Pancreas (tissue), 10 donors: ENCODE measurements around the gene ZBTB11. TPM values are rescaled to one million over a fixed set of nuclear protein-coding genes. Genes with fewer than 3 reads are reported as not detected.
A peak's percentile ranks its signal among the peaks of the same experiment; 100 is the strongest.

Experiments
- ATAC-seq, 4 donors: fragments of 200-7000 bp; cut with Tn5 transposase; one replicate each; pipeline versions ENCODE4 v1.8.0 to v1.9.1; 2020; ENCODE audit warnings: mild to moderate bottlenecking in 4 of 4, moderate library complexity in 4 of 4
- DNase-seq, 6 donors: peaks; one replicate each; pipeline ENCODE4 v3.0.0-alpha.2; 2020
- FAIRE-seq: peaks from 2 replicates; lab custom pipeline; 2012; peaks lifted over from hg19 to GRCh38; lab: Jason Lieb, UNC
- H3K27ac ChIP-seq, 4 donors: fragments of 200-600 bp; sonication (generic); 1 replicate in 3 of 4; 2 replicates in 1 of 4; pipeline versions ENCODE4 v1.5.0 to v1.8.0; 2020
- H3K27me3 ChIP-seq, 4 donors: fragments of 200-600 bp; one replicate each; pipeline ENCODE4 v1.8.0; 2021
- H3K36me3 ChIP-seq, 3 donors: fragments of 200-600 bp; sonication (generic) in 1 of 3; one replicate each; pipeline versions ENCODE4 v1.5.0 to v1.8.0; 2020 to 2021
- H3K4me1 ChIP-seq, 3 donors: fragments of 200-600 bp; one replicate each; pipeline ENCODE4 v1.8.0; 2021
- H3K4me3 ChIP-seq, 4 donors: fragments of 200-600 bp; sonication (generic) in 2 of 4; one replicate each; pipeline versions ENCODE4 v1.5.0 to v1.8.0; 2020 to 2021
- H3K9me3 ChIP-seq, 4 donors: fragments of 200-600 bp; one replicate each; pipeline ENCODE4 v1.8.0; 2021
- CTCF ChIP-seq, 4 donors: fragments of 200-600 bp; sonication (generic) in 3 of 4; IDR thresholded peaks; one replicate each; pipeline versions ENCODE4 v1.5.0 to v1.8.0; 2021; ENCODE audit warnings: antibody characterized with exemption in 4 of 4
- WGBS, 2 donors: extraction: QIAGEN DNeasy Blood & Tissue Kit; methylation state at CpG; one replicate each; pipeline ENCODE4 v1.1.7; 2013; 5-methylcytosine and 5-hydroxymethylcytosine counted together
- intact Hi-C, 3 donors: fragments of 100-400 bp; cut with DNase I; formaldehyde crosslinking; loops; one replicate each; pipeline versions ENCODE4 v1.11.1 to v1.14.2; 2022
- polyA plus RNA-seq, 2 donors: library from polyadenylated mRNA; stranded (reverse); fragments of 200-250 nt; gene quantifications; one replicate each; pipeline ENCODE4 v1.2.3, GENCODE V29; 2013
- total RNA-seq, 6 donors: library from RNA; stranded (reverse); fragmentation: NEBNext Ultra II Directional in 4 of 6; extraction: Animal tissue kit (Norgen Biotek cat#: 25700) in 4 of 6; gene quantifications; one replicate each; pipeline versions ENCODE4 v1.2.1 to v1.2.4, GENCODE V29; 2021 to 2023
- donor health status: healthy with polysubstance abuse.
- donor health status: DM: no; HTN: no; CAD: no; lungs with moderate emphysema.
- donor health status: DM: no; HTN: no; CAD: no.
- donor health status: control.
- donor health status: control.
- donor health status: Bipolar disorder and iron deficiency.
- donor health status: DM: yes; HTN: yes; CAD: no.
- donor health status: DM: no; HTN: no; CAD: no.
- donor health status: DM: no; HTN: no; CAD: no.
- donor health status: DM: yes; HTN: yes; CAD: no.

Gene ZBTB11
- total and polyA plus RNA-seq, 8 donors, result 4.5 to 11.0 (median 7.3) TPM

DNA sequence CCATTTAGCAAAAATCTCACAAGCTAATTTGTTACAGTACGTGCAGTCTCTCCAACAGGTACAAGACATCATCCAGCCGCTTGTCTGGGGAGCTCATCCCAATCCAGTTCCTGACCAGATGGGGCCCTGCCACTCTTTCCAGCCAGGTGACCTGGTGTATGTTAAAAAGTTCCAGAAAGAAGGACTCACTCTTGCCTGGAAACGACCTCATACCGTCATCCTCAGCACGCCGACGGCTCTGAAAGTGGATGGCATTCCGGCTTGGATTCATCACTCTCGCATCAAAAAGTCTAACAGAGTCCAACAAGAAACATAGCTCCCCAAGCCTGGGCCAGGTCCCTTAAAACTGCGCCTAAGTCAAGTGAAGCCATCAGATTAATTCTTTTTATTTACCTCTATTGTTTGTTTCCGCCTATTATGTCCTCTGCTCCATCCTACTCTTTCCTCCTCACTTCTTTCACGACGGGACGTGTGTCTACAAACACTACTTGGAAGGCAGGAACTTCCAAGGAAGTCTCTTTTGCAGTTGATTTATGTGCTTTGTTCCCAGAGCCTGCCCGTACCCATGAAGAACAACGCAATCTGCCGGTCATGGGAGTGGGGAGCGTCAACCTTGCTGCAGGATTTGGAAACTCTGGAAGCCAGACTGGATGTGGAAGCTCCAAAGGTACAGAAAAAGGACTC lies 37.5 kb downstream of the ZBTB11 start:
- Histone ChIP-seq H3K27ac (no peak overlapping the region), H3K9me3 (no peaks in the 10 kb centered on the region), H3K36me3 (no peaks in the 10 kb centered on the region), H3K4me3 (no peak overlapping the region), H3K4me1 (no peaks in the 10 kb centered on the region), H3K27me3 (no peaks in the 10 kb centered on the region)
- no peak for TF ChIP-seq CTCF (IDR thresholded peaks at IDR 0.05)
- FAIRE-seq, result no peak
- 71 to 78% methylated on average over 18 of the region's 18 CpGs for WGBS, 2 donors
- ATAC-seq, result no peak
- DNase-seq, result no peak
- intact Hi-C loops, result no loop called here

DNA sequence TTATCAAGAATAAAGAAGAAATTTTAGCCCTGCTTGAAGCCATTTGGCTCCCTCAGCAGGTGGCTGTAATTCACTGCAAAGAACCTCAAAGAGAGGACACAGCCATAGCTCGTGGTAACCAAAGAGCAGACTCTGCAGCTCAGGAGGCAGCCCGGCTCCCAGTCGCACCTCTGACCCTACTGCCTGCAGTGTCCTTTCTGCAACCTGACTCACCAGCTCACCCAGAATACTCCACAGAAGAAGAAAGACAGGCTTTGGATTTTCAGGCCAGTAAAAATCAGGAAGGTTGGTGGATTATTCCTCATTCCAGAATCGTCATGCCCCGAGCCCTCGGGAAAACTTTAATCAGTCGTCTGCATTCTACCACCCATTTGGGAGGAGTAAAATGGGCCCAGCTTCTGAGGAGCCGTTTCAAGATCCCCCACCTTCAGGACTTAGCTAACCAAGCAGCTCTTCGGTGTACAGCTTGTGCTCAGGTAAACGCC lies 38.6 kb downstream of the ZBTB11 start:
- TF ChIP-seq CTCF (IDR thresholded peaks at IDR 0.05), result no peak
- no peak overlapping the region for H3K27ac ChIP-seq
- H3K4me1 ChIP-seq, result no peaks in the 10 kb centered on the region
- H3K4me3 ChIP-seq, result no peak overlapping the region
- H3K9me3 ChIP-seq, result no peaks in the 10 kb centered on the region
- no peak for FAIRE-seq
- intact Hi-C loops, result no loop called here
- ATAC-seq, result no peak
- 67 to 72% methylated on average over 10 of the region's 10 CpGs for WGBS, 2 donors
- H3K27me3 ChIP-seq, result no peaks in the 10 kb centered on the region
- no peak for DNase-seq
- no peaks in the 10 kb centered on the region for H3K36me3 ChIP-seq

DNA sequence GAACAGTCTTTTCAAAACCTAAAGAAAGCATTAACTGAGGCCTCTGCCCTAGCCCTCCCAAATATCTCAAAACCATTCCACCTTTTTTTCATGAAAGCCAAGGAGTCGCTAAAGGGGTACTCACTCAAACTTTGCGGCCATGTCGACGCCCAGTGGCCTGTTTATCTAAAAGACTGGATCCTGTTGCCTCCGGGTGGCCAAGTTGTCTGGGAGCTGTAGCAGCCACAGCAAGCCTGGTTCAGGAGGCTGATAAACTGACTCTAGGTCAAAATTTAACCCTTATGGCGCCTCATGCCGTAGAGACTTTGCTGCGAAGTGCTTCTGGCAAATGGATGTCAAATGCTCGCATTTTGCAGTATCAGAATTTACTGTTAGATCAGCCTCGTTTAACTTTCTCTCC lies 39.5 kb downstream of the ZBTB11 start:
- DNase-seq, result no peak
- intact Hi-C loops, result no loop called here
- TF ChIP-seq CTCF (IDR thresholded peaks at IDR 0.05), result no peak
- FAIRE-seq, result no peak
- Histone ChIP-seq H3K9me3 (no peaks in the 10 kb centered on the region), H3K27me3 (no peaks in the 10 kb centered on the region), H3K4me1 (no peaks in the 10 kb centered on the region), H3K4me3 (no peak overlapping the region), H3K36me3 (no peaks in the 10 kb centered on the region), H3K27ac (no peak overlapping the region)
- ATAC-seq, result no peak
- 71 to 78% methylated on average over 10 of the region's 10 CpGs for whole genome bisulfite sequencing, 2 donors

GRCh38 chr3:101635954-101636798 lies 40.8 kb downstream of the ZBTB11 start:
- Histone ChIP-seq H3K36me3 (no peaks in the 10 kb centered on the region), H3K27me3 (no peaks in the 10 kb centered on the region), H3K27ac (no peak overlapping the region), H3K4me3 (no peak overlapping the region), H3K4me1 (no peaks in the 10 kb centered on the region), H3K9me3 (no peaks in the 10 kb centered on the region)
- DNase-seq (peak in 5 of 6 donors; percentile 18 to 78 (median 53)), ATAC-seq (peak; percentile 66 to 91 (median 86)), FAIRE-seq (no peak)
- 39 to 41% methylated on average over 18 of the region's 18 CpGs for WGBS, 2 donors
- intact Hi-C loops, result no loop called here
- peak; percentile 7 to 60 (median 42) for TF ChIP-seq CTCF (IDR thresholded peaks at IDR 0.05)
